ENCODE results near the gene RND1.

The RND1 gene

DNA sequence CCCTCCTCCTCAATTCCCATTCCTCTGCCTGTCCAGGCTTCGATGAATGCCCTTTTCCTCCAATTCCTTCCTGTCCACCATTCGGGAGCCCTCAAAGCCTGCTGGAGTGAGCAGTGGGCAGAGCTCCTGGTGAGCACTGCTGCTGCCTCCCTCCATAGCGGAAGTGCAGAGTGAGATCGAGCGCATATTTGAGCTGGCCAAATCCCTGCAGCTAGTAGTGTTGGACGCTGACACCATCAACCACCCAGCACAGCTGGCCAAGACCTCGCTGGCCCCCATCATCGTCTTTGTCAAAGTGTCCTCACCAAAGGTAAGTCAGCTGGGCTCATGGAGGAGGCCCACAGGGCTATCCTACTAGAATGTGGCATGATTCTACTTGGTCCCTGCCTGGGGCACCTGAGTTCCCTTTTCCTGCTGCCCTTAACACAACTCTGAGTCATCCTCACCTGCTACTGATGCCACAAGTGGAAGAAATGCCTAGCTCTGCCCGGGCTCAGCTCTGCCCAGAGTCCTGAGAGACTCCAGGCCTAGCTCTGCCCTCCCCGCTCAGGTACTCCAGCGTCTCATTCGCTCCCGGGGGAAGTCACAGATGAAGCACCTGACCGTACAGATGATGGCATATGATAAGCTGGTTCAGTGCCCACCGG is 39.3 kb downstream of the RND1 start:
- no peak for DNase-seq

DNA sequence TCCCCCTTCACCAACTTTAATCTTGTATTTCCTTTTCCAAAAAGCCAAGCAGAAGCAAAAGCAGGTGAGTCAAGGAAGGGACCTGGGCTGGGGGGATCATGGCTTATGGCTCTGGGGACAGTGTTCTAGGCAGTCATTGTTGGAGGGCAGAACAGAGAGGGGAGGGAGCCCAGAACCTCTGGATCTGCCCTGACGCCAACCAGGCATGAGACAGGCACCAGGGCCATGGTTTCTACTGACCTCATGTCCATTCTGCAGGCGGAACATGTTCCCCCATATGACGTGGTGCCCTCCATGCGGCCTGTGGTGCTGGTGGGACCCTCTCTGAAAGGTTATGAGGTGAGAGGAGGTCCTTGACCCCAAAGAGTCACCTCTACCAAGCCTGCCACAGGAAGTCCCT is 40.8 kb downstream of the RND1 start:
- DNase-seq: no peak

DNA sequence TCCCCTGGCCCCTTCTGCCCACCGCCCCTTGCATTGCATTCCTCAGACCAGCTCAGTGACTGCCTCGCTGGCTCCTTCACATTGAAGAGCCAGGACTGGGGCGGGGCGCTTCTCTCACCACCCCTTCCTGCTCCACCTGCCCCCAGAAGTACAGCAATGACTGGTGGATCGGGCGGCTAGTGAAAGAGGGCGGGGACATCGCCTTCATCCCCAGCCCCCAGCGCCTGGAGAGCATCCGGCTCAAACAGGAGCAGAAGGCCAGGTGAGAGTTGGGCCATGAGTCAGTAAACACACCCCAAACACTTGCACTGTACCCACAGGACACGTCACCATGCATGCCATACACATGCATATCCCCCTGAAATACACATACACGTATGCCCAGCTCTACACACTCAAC is 41.6 kb downstream of the RND1 start:
- DNase-seq: no peak

DNA sequence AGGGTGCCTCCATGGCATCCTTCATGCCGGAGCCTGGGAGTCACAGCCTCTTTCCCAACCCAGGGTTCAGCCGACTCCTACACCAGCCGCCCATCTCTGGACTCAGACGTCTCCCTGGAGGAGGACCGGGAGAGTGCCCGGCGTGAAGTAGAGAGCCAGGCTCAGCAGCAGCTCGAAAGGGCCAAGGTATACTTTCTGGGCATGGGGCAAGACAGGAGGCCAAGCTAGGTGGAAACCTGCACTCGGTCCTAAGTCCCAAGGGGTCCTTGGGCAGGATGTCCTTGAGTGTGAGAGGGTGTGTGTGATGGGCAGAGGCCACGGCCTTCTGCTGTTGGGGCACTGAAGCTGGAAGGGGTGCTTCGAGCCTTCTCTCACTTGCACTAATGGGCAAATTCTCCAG is 42.4 kb downstream of the RND1 start:
- DNase-seq: no peak

DNA sequence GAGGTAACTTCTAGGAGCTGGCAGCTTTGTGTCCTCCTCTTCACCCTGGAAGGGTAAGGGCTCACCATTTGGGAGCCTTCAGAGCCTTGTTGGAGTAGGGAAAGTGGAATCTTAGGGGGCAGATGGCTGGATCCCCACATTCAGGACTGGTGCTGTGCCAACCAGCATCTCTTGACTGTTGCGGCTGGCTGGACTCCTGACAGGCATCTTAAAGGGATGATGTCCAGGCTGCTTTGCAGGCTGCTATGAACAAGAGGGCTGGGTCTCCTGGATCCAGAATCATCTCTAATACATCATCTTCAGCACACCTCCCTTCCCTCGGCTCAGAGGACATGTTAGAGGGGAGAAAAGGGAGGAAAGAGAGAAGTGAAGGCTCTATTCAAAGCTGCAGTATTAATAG is 43.0 kb downstream of the RND1 start:
- no peak for DNase-seq

DNA sequence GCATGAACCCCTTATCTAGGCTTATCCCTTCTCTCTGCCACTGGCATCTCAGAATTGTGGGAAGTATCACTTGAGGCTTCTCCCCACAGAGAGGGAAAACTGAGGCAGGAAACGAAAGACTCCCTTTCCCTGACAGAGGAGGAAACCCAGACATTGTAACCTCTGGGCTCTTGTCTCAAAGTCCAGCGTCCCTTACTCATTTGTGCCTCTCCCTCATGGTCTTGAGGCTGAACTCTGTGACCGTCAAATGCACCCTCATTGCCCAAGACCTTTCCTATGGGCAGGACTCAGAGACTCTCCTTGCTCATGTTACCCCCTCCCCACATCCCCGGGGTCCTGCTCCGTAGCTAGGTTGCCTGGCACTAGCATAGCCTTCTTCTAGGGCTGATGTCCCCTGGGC is 43.5 kb downstream of the RND1 start:
- no peak for DNase-seq

DNA sequence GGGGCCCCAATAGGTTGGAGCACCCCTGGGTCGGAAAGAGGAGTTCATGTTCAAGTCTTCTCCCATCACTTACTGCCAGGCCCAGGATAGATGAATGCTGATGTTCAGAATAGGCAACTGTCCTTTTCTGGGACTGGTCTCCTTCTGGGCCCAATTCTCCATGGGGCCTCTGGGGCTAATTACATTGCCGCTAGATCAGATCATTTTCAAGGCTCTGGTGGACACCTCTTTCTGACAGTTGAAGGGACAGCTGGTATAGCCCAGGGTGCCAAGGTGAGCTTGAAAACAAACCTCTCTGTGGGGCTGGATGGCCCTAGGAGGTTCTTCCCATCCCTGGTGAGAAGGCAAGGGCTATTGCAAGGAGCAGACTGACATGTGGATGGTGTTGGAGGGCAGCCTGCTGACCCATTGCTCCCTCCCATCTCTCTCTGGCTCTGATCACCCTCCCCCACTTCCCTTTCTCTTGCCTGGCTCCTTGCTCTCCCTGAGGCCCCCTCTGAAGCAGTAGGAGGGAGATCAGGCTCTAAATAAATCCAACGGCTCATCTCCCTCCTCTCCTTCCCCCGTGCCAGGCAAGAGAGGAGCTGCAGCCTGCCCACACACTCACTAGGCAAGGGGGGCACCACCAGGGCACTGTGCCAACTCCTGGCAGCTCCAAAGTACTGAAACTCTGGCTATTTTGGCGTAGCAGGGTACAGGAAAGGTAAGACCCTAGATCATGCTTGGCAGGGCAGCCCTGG is 45.5 kb downstream of the RND1 start:
- no peak for DNase-seq

DNA sequence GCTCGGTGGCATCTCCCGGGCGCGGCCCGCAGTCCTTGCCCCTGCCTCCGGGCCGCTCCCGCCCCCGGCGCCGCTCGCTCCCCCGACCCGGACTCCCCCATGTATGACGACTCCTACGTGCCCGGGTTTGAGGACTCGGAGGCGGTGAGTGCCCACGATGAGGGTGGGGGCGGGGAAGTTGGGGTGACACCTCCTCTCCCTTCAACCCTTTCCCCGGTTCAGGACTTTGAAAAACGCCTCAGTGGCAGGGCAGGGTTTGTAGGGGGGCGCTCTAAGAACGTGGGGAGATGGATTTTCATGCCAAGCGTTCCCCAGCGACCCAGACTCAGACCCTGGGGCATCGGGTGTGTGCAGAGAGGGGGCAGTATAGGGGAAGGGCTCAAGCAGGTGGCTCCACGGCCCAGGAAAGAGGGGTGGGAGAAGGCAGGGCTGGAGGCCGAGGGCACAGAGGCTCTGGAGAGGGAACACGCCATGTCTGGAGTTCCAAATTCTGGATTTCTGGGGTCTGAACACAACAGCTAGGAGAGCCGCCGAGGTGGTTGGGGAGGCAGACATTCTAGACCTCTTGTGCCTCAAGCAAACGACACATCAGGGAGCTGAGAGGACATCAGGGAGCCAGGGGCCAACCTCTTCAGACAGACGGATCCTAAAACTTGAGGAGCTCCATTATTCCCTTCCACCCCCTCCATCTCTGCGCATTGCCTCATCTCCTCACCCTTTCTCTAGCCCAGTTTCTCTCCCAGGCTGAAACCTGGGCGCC is 46.7 kb downstream of the RND1 start:
- DNase-seq: no peak

DNA sequence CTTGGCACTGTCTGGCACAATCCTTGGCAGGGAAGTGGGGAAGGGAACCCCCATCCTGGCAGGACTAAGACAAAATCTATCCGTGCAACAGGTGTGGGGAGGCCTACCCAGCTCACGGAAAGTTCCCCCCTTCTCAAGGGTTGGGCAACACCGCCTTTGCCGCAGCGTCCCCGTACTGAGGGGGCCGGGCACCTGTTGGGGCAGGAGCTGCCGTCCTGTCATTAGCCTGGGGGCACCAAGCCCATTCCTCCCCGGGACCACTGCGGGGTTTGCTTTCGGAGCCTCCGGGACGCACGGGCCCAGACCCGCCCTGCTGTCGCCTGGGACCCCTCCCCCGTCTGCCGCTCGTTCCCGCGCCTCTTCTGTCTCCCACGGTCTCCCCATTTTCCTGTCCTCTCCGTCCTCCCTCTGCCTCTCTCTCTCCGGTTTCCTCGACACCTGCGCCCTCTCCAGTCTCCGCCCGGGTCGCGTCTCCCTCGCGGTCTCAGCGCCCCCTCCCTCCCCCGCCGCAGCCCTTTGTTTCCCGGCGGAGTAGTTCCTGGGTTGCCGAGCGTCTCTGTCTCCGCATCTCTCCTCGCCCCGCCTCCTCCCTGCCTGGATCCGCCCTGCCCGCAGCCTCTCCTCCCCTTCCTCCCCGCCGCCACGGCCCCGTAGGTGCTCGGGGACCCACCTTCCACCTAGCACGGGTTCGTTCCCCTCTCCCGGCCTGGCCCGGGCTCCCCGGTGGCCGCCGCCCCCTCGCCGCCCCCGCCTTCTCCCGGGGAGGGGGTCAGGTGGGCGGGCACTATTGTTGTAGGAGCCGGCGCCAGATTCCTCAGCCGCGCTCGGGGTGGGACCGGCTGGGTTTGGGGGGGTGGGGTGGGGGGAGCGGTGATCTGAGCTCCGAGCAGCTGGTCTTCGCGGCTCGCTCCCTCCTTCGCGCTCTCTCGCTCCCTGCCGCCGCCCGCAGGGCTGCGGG is 47.5 kb downstream of the RND1 start, which contains the start of gene CACNB3:
CACNB3 (plus strand) TSS at position 624 of the 958 bp plus-strand sequence. CDS start 434 bp downstream, outside the sequence.
- DNase-seq: no peak

DNA sequence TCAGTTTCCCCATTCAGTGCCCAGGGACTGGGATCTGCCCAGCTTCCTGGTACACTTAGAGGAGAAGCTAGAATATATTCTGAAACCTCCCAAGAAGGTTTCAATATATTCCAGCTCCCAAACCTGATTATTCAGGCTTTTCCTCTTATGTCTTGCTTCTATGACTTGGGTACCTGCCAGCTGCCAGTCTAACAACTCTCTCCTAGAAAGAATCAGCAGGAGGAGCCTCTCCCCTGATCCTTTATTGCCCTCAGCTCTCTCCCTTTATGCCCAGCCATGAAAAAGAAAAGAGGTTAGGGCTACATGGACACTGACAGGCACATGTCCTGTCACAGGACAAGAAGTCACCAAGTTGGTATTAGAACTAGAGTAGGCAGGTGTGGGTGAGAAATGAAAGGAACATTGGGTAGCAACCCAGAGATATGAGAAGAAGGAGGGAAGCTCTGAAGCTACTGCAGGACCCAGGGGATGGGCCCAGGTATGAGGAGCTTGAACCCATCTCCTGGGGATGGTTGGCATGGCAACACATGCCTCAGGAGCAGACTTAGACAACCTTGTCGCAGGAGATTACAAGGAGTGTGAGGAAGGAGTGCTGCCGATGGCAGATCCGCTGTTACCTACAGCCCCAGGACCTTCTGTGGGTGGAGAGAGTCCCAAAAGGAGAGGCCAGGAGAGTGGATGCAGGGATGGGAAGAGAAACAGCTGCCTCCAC is 49.4 kb downstream of the RND1 start:
- no peak for DNase-seq

DNA sequence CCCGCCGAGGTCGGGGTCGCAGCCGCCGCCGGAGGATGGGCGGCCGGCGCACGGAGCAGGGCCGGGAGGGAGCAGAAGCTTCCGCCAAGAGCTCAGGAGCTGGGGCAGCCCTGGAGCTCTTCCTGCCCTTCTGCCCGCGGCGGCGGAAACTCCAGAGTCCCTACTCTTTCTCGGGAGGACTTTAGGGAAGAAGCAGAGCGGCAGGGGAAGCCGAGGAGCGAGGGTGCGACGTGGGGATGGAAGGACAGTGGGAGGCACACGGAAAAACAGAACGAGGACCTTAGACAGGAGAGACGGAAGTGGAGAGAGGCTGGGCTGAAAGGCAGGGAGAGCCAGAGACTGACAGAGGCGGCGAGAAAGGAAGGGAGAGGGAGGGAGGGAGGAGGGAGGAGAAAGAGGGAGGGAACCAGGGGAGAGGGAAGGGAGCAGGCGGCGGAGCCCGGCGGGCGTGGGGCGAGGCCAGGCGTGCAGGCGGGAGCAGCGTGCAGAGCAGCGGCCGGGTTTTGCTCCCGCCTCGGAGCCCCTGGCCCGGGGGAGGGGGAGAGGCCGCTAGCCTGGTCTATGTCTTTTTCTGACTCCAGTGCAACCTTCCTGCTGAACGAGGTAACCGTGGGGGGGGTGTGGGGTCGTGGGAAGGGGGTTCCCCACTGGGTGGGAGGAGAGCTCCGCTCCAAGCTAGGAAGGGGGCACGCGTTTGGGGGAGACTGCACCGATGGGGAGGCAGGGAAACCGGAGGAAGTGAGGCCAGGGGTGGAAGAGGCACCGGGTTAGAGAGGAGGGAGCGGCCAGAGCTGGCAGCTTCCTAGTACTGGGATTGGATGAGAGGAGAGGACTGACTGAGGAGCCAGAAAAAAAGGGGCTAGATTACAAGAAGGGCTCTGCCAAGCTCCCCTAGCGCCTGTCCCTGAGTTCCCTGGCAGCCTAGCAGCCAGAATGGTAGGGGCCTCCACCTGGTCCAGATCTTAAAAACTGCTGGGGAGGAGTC is 50.3 kb downstream of the RND1 start:
- DNase-seq: peak; percentile 28

DNA sequence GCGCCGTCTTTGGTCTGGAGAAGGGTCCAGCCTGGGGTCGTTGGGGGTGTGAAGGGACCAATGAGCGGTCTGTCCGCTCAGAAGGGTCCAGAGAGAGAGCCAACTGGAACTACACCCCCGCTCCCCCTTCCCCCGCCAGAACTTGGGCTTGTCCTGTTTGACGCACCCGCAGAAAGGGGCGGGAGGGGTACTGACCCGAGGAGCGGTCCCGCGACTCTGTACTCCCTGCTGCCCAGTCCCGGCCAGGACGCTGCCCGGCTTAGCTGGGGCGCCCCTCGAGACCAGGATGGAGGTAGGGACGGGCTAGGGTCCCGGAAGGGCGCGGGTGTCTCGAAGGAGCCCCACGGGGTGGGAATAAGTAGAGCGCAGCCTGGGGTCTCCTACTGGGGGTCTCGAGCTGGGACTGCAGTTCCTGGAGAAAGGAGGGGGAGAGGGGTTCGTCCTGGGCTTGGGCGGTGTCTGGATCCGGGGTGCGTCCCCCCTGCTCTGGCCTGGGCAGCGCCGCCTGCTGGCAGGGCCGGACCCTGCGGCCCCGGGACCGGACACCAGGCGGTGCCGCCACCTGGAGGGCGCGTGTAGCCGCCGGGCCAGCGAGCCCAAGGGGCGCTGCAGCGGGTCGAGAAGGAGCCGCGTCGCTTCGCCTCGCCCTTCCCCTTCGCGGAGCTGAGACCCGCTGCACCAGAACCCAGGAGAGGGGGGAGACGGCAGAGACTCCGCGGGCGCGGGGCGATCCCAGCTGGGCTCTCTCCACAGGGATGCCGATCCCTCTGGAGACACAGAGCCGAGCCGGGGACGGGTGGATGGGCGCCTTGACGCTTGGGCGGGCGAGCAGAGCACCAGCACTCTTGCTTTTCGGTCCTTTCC is 51.2 kb downstream of the RND1 start:
- DNase-seq: no peak

DNA sequence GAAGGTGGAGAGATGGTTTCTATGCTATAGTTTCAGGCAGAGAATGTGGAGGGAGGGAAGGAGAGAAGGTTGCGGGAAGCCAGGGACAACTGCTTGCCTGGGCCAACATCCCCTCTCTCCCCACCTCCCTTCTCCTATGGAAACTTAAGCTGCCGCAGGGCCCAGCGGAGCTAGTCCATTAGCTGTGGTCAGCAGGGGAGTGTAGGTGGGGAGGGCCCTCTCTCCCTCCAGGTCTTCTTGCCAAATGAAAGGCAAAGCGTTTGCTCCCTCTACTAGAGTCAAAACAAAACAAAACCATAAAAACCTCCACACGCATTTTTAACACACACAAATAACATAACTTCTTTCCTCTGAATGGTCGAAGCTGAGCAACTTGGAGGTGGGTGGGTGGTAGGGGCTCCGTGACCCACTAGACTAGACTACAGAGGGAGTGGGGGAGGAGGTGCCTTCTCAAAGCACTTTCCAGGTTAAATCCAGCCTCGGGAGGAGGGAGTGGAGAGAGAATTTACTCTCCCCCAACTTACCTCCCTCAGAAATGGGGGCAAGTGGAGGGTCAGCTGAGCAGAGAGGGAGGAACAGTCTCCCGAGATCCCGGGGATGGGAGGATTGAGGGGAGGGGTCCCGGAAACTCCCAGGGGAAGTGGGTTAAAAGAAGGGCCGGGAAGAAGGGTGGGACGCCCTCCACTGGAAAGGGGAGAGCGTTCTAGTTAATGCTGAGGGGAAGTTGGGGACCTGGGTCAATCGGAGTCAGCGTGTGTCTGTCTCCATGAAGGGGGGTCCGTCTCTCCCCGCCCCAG is 52.0 kb downstream of the RND1 start:
- no peak for DNase-seq

DNA sequence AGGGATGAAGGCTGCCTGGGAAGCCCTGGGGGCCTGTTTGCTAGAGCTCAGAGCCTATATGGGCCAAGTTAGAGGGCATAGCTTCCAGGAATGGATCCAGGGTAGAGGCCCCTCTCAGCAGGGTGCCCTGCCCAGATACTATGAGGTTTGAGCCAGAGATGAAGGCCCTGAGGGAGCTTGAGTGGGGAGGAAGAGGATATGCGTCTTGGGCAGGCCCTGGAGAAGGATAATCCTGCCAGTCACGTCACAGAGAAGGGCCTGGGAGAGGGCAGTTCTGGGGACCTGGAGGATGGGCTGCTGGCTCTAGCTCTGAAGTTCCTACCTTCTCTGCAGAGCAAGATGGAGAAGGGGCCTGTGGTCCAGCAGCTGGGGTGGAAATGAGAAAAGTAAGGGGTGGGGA is 53.3 kb downstream of the RND1 start:
- DNase-seq: no peak

DNA sequence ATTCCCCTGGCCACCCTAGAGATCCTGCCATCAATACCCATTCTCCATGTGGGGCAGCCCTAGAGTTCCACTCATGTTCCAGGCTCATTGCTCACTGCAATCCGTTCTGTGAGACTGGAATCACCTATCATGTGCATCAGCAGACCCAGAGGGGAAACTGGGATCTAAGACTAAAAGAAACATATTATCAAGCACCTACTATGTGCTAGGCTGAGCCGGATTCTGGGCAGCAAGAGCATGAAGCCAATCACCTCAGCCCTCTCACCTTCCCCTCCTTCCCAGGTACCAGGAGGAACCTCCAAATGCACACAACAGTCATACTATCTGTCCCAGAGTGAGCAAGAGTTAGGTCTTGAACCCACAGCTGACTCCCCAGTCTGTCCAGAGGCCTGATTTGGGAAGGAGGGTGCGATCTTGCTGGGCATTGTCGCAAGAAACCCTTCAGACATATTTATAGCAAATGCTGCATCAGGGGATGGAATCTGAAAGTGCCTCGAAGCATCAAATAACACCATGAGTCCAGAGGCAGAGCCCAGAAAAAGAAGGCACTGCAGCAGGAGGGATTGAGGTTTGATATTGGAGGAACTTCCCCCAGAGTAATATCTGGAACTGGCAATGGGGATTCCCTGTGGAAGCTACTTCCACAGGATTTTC is 54.1 kb downstream of the RND1 start:
- no peak for DNase-seq

DNA sequence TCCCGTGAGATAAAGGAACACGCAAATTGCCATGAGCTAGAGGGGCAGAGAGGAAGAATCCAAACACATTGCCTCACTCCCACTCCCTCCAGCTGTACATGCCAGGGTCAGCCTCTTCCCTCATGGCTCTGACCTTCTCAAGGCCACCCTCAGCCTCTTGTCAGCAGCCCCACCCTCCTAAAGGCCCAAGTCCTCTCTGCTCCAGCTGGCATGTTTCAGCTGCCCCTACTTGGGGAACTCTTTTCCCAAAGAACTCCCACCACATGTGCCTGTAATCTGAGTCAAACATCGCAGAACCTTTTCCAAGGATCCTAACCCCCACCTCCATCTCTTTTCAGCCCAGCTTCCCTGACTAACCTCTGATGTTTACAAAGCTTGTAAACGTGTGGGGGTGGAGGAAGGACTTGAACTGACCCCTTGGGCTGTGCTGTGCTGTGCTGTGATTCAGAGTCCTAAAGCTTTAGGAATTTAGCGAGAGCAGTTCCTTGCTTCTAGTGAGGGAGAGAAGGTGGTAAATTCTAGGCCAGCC is 54.7 kb downstream of the RND1 start:
- no peak for DNase-seq

DNA sequence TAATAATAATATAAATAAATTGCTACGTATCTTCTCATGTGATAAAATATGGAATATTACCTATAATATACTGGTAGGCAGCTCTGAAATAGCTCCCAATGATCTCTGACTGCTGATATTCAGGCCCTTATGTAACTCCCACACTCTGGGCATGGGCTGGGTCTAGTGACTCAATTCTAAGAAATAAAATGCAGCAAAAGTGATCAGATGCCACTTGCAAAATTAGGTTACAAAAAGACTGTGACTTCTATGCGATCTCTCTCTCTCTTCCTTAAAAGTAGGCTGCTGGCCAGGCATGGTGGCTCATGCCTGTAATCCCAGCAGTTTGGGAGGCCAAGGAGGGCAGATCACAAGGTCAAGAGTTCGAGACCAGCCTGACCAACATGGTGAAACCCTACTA is 57.7 kb downstream of the RND1 start:
- DNase-seq: no peak

Measured in cortex of kidney (tissue), 1 donor.